LNCAP (cell line): ENCODE data around the gene GABRP.
A peak's percentile ranks its signal among the peaks of the same experiment; 100 is the strongest.

ENCODE experiments used
- CTCF ChIP-seq: fragments of 450-650 bp; IDR thresholded peaks from 2 replicates; pipeline ENCODE4 v1.5.1; 2017; ENCODE audit warnings: mild to moderate bottlenecking

Gene GABRP

GRCh38 chr5:170860415-170860814 is 76.9 kb downstream of the GABRP start:
- TF ChIP-seq CTCF = no peak

- no peak for TF ChIP-seq CTCF
Measured at GRCh38 chr5:170860818-170861666, 77.5 kb downstream of the GABRP start.

GRCh38 chr5:170861667-170861916 is 78.1 kb downstream of the GABRP start:
- no peak for TF ChIP-seq CTCF

GRCh38 chr5:170861917-170862766 is 78.6 kb downstream of the GABRP start, which contains the start of gene RANBP17:
Gene RANBP17, plus strand, starts transcription at chr5:170862018.
- peak; percentile 28 for TF ChIP-seq CTCF

GRCh38 chr5:170863646-170864045 is 80.1 kb downstream of the GABRP start:
- no peak for TF ChIP-seq CTCF
